Brain microvascular endothelial cell (primary cell): ENCODE data around the gene SPNS2.

Experiments
- DNase-seq: peaks from one replicate; pipeline ENCODE4 v3.0.0-alpha.2; 2020
- H3K27ac ChIP-seq: fragments of 250-450 bp; sonication (Bioruptor Pico); 2 replicates; pipeline ENCODE4 v1.5.1; 2020; ENCODE audit warnings: mild to moderate bottlenecking, moderate library complexity
- H3K27me3 ChIP-seq: fragments of 250-450 bp; sonication (Bioruptor Pico); replicated peaks from 2 replicates; pipeline ENCODE4 v1.5.1; 2020; ENCODE audit warnings: mild to moderate bottlenecking
- H3K36me3 ChIP-seq: fragments of 250-450 bp; sonication (Bioruptor Pico); replicated peaks from 2 replicates; pipeline ENCODE4 v1.5.1; 2020; ENCODE audit warnings: mild to moderate bottlenecking
- H3K4me3 ChIP-seq: 2 replicates; pipeline ENCODE4 v1.5.1; 2011; ENCODE audit warnings: low read depth, mild to moderate bottlenecking, control low read depth, low read length, moderate library complexity
- CTCF ChIP-seq: IDR thresholded peaks from 2 replicates; pipeline ENCODE4 v1.5.1; 2011; ENCODE audit warnings: low read depth, mild to moderate bottlenecking, moderate library complexity, low read length, control low read depth, inconsistent platforms; ENCODE audit errors: missing control alignments
- in situ Hi-C: cut with HindIII; loops from 2 replicates; pipeline ENCODE4 v1.10.0; 2017; ENCODE audit warnings: low sequenced_read_pairs, low pct_ligation_motif_present

SPNS2 gene

GRCh38 chr17:4532860-4533522 is 34.3 kb downstream of the SPNS2 start:
- no peak overlapping the region for H3K4me3 ChIP-seq
- no peak for TF ChIP-seq CTCF
- H3K36me3 ChIP-seq, result no peaks in the 10 kb centered on the region
- in situ Hi-C loops, result no loop called here
- DNase-seq, result no peak
- no peaks in the 10 kb centered on the region for H3K27me3 ChIP-seq
- no peak overlapping the region for H3K27ac ChIP-seq

- Histone ChIP-seq H3K36me3 (no peaks in the 10 kb centered on the region), H3K4me3 (no peak overlapping the region), H3K27me3 (no peaks in the 10 kb centered on the region), H3K27ac (no peak overlapping the region)
- DNase-seq, result no peak
- in situ Hi-C loops, result no loop called here
- no peak for TF ChIP-seq CTCF
Measured at GRCh38 chr17:4533523-4534504, 35.1 kb downstream of the SPNS2 start.

- no peak overlapping the region for H3K27ac ChIP-seq
- peaks cover 2% of the 10 kb centered on the region for H3K36me3 ChIP-seq
- no peaks in the 10 kb centered on the region for H3K27me3 ChIP-seq
- H3K4me3 ChIP-seq, result no peak overlapping the region
- TF ChIP-seq CTCF, result no peak
- DNase-seq, result no peak
- in situ Hi-C loops, result no loop called here
Measured at GRCh38 chr17:4534515-4534914, 35.8 kb downstream of the SPNS2 start.

- in situ Hi-C loops, result no loop called here
- TF ChIP-seq CTCF, result no peak
- H3K4me3 ChIP-seq, result no peak overlapping the region
Measured at GRCh38 chr17:4534928-4535666, 36.4 kb downstream of the SPNS2 start.

GRCh38 chr17:4535667-4536258 is 37.1 kb downstream of the SPNS2 start:
- no peak for TF ChIP-seq CTCF
- H3K27ac ChIP-seq, result no peak overlapping the region
- DNase-seq, result no peak
- H3K27me3 ChIP-seq, result no peaks in the 10 kb centered on the region
- H3K4me3 ChIP-seq, result no peak overlapping the region
- in situ Hi-C loops, result no loop called here
- peaks cover 14% of the 10 kb centered on the region for H3K36me3 ChIP-seq

More at GRCh38 chr17:4534928-4535666, 36.4 kb downstream of the SPNS2 start:
- peaks cover 8% of the 10 kb centered on the region for H3K36me3 ChIP-seq
- no peak overlapping the region for H3K27ac ChIP-seq
- DNase-seq, result no peak
- H3K27me3 ChIP-seq, result no peaks in the 10 kb centered on the region
